KMS-11 (cell line): ENCODE data around the gene NRAP.

ENCODE experiments used
- H2AFZ ChIP-seq: fragments of 200-600 bp; sonication (generic); 2 replicates; pipeline ENCODE4 v1.6.1; 2016; ENCODE audit warnings: antibody characterized with exemption, mixed run types, low read depth
- H3K27ac ChIP-seq: fragments of 200-600 bp; sonication (generic); 2 replicates; pipeline ENCODE4 v1.6.1; 2016; ENCODE audit warnings: mild to moderate bottlenecking, mixed run types
- H3K27me3 ChIP-seq: fragments of 200-600 bp; sonication (generic); 2 replicates; pipeline ENCODE4 v1.6.1; 2017; ENCODE audit warnings: mild to moderate bottlenecking, low read depth, mixed run types, moderate library complexity; ENCODE audit not compliant: insufficient read depth
- H3K36me3 ChIP-seq: fragments of 200-600 bp; sonication (generic); 2 replicates; pipeline ENCODE4 v1.6.1; 2017; ENCODE audit warnings: mild to moderate bottlenecking, mixed run types; ENCODE audit not compliant: insufficient read depth
- H3K4me1 ChIP-seq: fragments of 200-600 bp; sonication (generic); 2 replicates; pipeline ENCODE4 v1.6.1; 2016; ENCODE audit warnings: mild to moderate bottlenecking, low read depth, mixed run types; ENCODE audit not compliant: poor library complexity, severe bottlenecking
- H3K4me2 ChIP-seq: fragments of 200-600 bp; sonication (generic); 2 replicates; pipeline ENCODE4 v1.7.0; 2016; ENCODE audit warnings: mild to moderate bottlenecking, mixed run types
- H3K4me3 ChIP-seq: fragments of 200-600 bp; sonication (generic); IDR thresholded peaks from 2 replicates; pipeline ENCODE4 v1.6.1; 2017; ENCODE audit warnings: low read depth, low read length, mixed read lengths; ENCODE audit not compliant: insufficient read depth
- H3K79me2 ChIP-seq: fragments of 200-600 bp; sonication (generic); 2 replicates; pipeline ENCODE4 v1.6.1; 2016; ENCODE audit warnings: low read depth, mixed run types; ENCODE audit not compliant: insufficient read depth
- H3K9ac ChIP-seq: fragments of 200-600 bp; sonication (generic); 2 replicates; pipeline ENCODE4 v1.6.1; 2016; ENCODE audit warnings: mild to moderate bottlenecking, mixed run types
- H4K20me1 ChIP-seq: fragments of 200-600 bp; sonication (generic); 2 replicates; pipeline ENCODE4 v1.6.1; 2016; ENCODE audit warnings: mild to moderate bottlenecking, mixed run types; ENCODE audit not compliant: insufficient read depth
- TF ChIP-seq, protein P1 (sequence below): fragments of 200-600 bp; sonication (generic); conservative IDR thresholded peaks from 2 replicates; pipeline ENCODE4 v1.6.1; 2017; ENCODE audit warnings: low read depth, mild to moderate bottlenecking, antibody characterized with exemption, low read length, moderate library complexity, mixed read lengths

The NRAP gene

DNA sequence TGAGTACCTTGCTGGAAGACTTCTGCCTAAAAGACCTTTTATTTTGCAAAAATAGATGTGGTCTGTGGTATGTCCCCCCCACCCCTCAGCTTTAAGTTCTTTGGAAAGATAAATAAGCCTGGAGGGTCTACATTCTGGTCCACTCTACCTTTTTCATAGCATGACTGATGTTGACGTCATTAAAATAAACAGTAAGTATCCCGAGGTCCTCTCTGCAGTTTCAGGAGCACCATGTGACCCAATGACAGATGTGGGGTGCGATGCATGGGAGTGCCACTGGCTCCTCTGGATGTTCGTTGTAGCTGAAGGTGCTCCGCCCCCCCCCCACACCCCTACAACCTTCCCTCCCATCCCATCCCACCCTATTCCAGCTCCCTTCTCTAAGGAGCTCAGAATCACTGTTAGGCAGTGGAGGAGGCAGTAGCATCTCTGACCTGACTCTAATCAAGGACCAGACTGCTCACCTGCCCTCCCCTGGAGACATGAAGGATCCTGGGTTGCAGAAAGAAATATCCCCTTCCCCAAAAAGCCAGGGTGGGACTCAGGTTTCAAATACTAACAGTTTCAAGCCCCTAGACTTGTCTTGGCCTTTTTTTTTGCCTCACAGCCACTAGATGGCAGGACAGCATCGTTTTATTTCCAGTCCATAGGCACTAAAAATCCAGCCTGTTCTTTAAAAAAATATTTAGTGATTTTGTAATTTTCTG, 40.9 kb upstream of the NRAP start:
- Histone ChIP-seq H3K4me3 (no peak overlapping the region), H3K4me2 (no peak overlapping the region), H3K27me3 (no peaks in the 10 kb centered on the region), H3K9ac (no peak overlapping the region), H3K36me3 (no peaks in the 10 kb centered on the region), H3K4me1 (no peaks in the 10 kb centered on the region), H4K20me1 (no peaks in the 10 kb centered on the region), H3K27ac (no peak overlapping the region), H3K79me2 (no peaks in the 10 kb centered on the region), H2AFZ (no peak overlapping the region)
- TF ChIP-seq, protein P1, sequence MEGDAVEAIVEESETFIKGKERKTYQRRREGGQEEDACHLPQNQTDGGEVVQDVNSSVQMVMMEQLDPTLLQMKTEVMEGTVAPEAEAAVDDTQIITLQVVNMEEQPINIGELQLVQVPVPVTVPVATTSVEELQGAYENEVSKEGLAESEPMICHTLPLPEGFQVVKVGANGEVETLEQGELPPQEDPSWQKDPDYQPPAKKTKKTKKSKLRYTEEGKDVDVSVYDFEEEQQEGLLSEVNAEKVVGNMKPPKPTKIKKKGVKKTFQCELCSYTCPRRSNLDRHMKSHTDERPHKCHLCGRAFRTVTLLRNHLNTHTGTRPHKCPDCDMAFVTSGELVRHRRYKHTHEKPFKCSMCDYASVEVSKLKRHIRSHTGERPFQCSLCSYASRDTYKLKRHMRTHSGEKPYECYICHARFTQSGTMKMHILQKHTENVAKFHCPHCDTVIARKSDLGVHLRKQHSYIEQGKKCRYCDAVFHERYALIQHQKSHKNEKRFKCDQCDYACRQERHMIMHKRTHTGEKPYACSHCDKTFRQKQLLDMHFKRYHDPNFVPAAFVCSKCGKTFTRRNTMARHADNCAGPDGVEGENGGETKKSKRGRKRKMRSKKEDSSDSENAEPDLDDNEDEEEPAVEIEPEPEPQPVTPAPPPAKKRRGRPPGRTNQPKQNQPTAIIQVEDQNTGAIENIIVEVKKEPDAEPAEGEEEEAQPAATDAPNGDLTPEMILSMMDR = peak; percentile 82

DNA sequence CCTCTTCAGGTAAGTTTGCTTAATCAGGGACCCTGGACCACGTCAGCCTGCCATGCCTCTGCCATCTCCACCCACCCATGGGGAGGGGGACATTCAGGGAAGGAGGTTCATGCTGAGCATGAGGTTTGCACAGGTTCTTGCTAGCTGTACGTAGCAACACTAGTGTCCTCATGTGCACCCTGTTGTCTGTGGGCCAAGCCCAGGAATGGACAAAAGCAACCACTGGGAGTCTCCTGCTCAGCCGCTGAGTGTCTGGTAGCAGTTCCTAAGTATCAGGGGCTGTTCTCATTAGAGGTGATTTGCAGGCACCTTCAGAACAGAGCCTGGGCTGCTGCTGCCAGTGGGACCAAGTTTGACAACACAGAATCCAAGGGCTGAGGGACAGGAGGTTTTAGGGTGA, 33.8 kb upstream of the NRAP start:
- TF ChIP-seq, protein P1 = no peak
- H3K9ac ChIP-seq = no peak overlapping the region
- H4K20me1 ChIP-seq = no peaks in the 10 kb centered on the region
- H3K27ac ChIP-seq = no peak overlapping the region
- H3K4me1 ChIP-seq = no peaks in the 10 kb centered on the region
- no peak overlapping the region for H3K4me2 ChIP-seq
- no peak overlapping the region for H2AFZ ChIP-seq
- no peak overlapping the region for H3K4me3 ChIP-seq
- no peaks in the 10 kb centered on the region; the same call in 1 of the 2 replicates for H3K79me2 ChIP-seq
- no peaks in the 10 kb centered on the region for H3K27me3 ChIP-seq
- H3K36me3 ChIP-seq = peaks cover 4% of the 10 kb centered on the region; the same call in 1 of the 2 replicates

DNA sequence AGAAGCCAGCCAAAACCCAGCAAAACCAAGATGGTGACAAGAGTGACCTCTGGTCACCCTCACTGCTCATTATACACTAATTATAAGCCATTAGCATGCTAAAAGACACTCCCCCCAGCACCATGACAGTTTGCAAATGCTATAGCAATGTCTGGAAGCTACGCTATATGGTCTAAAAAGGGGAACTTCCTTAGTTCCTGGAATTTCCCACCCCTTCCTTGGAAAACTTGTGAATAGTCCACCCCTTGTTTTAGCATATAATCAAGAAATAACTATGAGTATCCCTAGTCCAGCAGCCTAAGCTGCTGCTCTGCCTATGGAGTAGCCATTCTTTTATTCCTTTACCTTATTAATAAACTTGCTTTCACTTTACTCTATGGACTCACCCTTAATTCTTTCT, 31.9 kb upstream of the NRAP start:
- peaks cover 4% of the 10 kb centered on the region; the same call in 1 of the 2 replicates for H3K36me3 ChIP-seq
- H3K27ac ChIP-seq = no peak overlapping the region
- H3K4me3 ChIP-seq = no peak overlapping the region
- peaks cover 2% of the 10 kb centered on the region; the same call in 1 of the 2 replicates for H3K79me2 ChIP-seq
- H2AFZ ChIP-seq = no peak overlapping the region
- no peak overlapping the region for H3K9ac ChIP-seq
- H3K27me3 ChIP-seq = no peaks in the 10 kb centered on the region
- H4K20me1 ChIP-seq = no peaks in the 10 kb centered on the region
- H3K4me1 ChIP-seq = peaks cover 6% of the 10 kb centered on the region
- no peak overlapping the region for H3K4me2 ChIP-seq
- TF ChIP-seq, protein P1 = no peak

DNA sequence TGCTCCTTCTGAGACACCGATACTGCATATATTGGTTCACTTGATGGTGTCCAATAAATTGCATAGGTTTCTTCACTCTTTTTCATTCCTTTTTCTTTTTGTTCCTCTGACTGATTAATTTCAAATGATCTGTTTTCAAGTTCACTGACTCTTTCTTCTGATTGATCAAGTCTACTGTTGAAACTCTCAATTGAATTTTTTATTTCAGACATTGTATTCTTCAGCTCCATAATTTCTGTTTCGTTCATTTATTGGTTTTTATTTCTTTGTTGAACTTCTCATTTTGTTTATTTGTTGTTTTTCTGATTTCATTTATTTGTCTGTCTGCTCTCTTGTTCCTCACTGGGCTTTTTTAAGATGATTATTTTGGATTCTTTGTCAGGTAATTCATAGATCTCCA, 29.5 kb upstream of the NRAP start:
- H3K4me1 ChIP-seq = peaks cover 29% of the 10 kb centered on the region
- H3K9ac ChIP-seq = no peak overlapping the region
- H3K79me2 ChIP-seq = peaks cover 24% of the 10 kb centered on the region; the same call in 1 of the 2 replicates
- no peak overlapping the region for H2AFZ ChIP-seq
- TF ChIP-seq, protein P1 = no peak
- no peaks in the 10 kb centered on the region for H4K20me1 ChIP-seq
- no peak overlapping the region for H3K27ac ChIP-seq
- no peaks in the 10 kb centered on the region for H3K27me3 ChIP-seq
- H3K4me3 ChIP-seq = no peak overlapping the region
- H3K36me3 ChIP-seq = peaks cover 4% of the 10 kb centered on the region; the same call in 1 of the 2 replicates
- H3K4me2 ChIP-seq = no peak overlapping the region
